ENCODE results near the gene STXBP1. TPM values are rescaled to one million over a fixed set of nuclear protein-coding genes. Genes with fewer than 3 reads are reported as not detected.

STXBP1 gene
- total and polyA plus RNA-seq, 2 of the 13 experiments (the other 11 are each of a cell fraction or from before 2014, with no cell fraction given) = 2.9 TPM

- TF ChIP-seq, protein P1, sequence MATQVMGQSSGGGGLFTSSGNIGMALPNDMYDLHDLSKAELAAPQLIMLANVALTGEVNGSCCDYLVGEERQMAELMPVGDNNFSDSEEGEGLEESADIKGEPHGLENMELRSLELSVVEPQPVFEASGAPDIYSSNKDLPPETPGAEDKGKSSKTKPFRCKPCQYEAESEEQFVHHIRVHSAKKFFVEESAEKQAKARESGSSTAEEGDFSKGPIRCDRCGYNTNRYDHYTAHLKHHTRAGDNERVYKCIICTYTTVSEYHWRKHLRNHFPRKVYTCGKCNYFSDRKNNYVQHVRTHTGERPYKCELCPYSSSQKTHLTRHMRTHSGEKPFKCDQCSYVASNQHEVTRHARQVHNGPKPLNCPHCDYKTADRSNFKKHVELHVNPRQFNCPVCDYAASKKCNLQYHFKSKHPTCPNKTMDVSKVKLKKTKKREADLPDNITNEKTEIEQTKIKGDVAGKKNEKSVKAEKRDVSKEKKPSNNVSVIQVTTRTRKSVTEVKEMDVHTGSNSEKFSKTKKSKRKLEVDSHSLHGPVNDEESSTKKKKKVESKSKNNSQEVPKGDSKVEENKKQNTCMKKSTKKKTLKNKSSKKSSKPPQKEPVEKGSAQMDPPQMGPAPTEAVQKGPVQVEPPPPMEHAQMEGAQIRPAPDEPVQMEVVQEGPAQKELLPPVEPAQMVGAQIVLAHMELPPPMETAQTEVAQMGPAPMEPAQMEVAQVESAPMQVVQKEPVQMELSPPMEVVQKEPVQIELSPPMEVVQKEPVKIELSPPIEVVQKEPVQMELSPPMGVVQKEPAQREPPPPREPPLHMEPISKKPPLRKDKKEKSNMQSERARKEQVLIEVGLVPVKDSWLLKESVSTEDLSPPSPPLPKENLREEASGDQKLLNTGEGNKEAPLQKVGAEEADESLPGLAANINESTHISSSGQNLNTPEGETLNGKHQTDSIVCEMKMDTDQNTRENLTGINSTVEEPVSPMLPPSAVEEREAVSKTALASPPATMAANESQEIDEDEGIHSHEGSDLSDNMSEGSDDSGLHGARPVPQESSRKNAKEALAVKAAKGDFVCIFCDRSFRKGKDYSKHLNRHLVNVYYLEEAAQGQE (IDR thresholded peaks at IDR 0.05; ENCODE audit: borderline replicate concordance in 1 of 2, low read depth in 1 of 2, low read length in 2 of 2) = no peak
- TF ChIP-seq ZNF607 (CRISPR knock-in tag; IDR thresholded peaks at IDR 0.05; ENCODE audit: borderline replicate concordance) (no peak), RBAK (CRISPR knock-in tag; IDR thresholded peaks at IDR 0.05) (no peak), FLYWCH1 (CRISPR knock-in tag; IDR thresholded peaks at IDR 0.05) (no peak), ZNF7 (CRISPR knock-in tag; IDR thresholded peaks at IDR 0.05) (no peak), ZNF17 (CRISPR knock-in tag; IDR thresholded peaks at IDR 0.05) (no peak), CBX5 (CRISPR knock-in tag; IDR thresholded peaks at IDR 0.05; ENCODE audit: borderline replicate concordance) (peak; percentile 31; the same call in 1 of the 2 replicates), KLF6 (CRISPR knock-in tag; IDR thresholded peaks at IDR 0.05) (no peak), ZNF136 (CRISPR knock-in tag; IDR thresholded peaks at IDR 0.05; ENCODE audit: low read depth) (peak; percentile 63; the same call in 1 of the 2 replicates), ATF2 (CRISPR knock-in tag; IDR thresholded peaks at IDR 0.05) (no peak), ZNF20 (CRISPR knock-in tag; IDR thresholded peaks at IDR 0.05) (no peak), ZFYVE20 (CRISPR knock-in tag; IDR thresholded peaks at IDR 0.05; ENCODE audit: borderline replicate concordance, low read depth) (no peak), ZC3H13 (CRISPR knock-in tag; IDR thresholded peaks at IDR 0.05) (no peak)
- TF ChIP-seq, protein P2, sequence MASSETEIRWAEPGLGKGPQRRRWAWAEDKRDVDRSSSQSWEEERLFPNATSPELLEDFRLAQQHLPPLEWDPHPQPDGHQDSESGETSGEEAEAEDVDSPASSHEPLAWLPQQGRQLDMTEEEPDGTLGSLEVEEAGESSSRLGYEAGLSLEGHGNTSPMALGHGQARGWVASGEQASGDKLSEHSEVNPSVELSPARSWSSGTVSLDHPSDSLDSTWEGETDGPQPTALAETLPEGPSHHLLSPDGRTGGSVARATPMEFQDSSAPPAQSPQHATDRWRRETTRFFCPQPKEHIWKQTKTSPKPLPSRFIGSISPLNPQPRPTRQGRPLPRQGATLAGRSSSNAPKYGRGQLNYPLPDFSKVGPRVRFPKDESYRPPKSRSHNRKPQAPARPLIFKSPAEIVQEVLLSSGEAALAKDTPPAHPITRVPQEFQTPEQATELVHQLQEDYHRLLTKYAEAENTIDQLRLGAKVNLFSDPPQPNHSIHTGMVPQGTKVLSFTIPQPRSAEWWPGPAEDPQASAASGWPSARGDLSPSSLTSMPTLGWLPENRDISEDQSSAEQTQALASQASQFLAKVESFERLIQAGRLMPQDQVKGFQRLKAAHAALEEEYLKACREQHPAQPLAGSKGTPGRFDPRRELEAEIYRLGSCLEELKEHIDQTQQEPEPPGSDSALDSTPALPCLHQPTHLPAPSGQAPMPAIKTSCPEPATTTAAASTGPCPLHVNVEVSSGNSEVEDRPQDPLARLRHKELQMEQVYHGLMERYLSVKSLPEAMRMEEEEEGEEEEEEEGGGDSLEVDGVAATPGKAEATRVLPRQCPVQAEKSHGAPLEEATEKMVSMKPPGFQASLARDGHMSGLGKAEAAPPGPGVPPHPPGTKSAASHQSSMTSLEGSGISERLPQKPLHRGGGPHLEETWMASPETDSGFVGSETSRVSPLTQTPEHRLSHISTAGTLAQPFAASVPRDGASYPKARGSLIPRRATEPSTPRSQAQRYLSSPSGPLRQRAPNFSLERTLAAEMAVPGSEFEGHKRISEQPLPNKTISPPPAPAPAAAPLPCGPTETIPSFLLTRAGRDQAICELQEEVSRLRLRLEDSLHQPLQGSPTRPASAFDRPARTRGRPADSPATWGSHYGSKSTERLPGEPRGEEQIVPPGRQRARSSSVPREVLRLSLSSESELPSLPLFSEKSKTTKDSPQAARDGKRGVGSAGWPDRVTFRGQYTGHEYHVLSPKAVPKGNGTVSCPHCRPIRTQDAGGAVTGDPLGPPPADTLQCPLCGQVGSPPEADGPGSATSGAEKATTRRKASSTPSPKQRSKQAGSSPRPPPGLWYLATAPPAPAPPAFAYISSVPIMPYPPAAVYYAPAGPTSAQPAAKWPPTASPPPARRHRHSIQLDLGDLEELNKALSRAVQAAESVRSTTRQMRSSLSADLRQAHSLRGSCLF (CRISPR knock-in tag; IDR thresholded peaks at IDR 0.05; ENCODE audit: borderline replicate concordance) = no peak
- TF ChIP-seq, protein P3, sequence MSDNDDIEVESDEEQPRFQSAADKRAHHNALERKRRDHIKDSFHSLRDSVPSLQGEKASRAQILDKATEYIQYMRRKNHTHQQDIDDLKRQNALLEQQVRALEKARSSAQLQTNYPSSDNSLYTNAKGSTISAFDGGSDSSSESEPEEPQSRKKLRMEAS (IDR thresholded peaks at IDR 0.05) = no peak
- TF ChIP-seq, protein P4, sequence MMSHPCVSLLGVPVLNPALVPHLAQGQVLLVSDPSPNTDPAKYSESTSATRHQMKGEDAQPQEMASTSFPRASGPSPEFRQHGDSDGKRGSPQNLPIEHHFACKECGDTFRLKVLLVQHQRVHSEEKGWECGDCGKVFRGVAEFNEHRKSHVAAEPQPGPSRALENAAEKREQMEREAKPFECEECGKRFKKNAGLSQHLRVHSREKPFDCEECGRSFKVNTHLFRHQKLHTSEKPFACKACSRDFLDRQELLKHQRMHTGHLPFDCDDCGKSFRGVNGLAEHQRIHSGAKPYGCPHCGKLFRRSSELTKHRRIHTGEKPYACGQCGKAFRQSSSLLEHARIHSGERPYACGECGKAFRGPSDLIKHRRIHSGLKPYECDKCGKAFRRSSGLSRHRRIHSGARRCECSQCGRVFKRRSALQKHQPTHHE (CRISPR knock-in tag; IDR thresholded peaks at IDR 0.05; ENCODE audit: borderline replicate concordance) = no peak
- TF ChIP-seq, protein P5, sequence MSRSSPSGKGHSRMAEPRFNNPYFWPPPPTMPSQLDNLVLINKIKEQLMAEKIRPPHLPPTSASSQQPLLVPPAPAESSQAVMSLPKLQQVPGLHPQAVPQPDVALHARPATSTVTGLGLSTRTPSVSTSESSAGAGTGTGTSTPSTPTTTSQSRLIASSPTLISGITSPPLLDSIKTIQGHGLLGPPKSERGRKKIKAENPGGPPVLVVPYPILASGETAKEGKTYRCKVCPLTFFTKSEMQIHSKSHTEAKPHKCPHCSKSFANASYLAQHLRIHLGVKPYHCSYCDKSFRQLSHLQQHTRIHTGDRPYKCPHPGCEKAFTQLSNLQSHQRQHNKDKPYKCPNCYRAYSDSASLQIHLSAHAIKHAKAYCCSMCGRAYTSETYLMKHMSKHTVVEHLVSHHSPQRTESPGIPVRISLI (CRISPR knock-in tag; IDR thresholded peaks at IDR 0.05; ENCODE audit: borderline replicate concordance) = peak; percentile 17; the same call in 1 of the 2 replicates
Measured at GRCh38 chr9:127734247-127734746, 122.2 kb downstream of the STXBP1 start (continued).

Data from HepG2 (cell line).